MM.1S (cell line): Measurements from ENCODE around the gene CXXC5.

ENCODE experiments used
- EZH2 ChIP-seq: fragments of 300-600 bp; sonication (generic); optimal IDR thresholded peaks from 2 replicates; pipeline ENCODE3; 2017; ENCODE audit warnings: low read depth, mild to moderate bottlenecking, antibody characterized with exemption, low read length, mixed read lengths
- EZH2phosphoT487 ChIP-seq: fragments of 300-600 bp; sonication (generic); IDR thresholded peaks from 2 replicates; pipeline ENCODE4 v1.6.1; 2018; ENCODE audit warnings: antibody characterized with exemption, low read length
- TF ChIP-seq, protein P1 (sequence below): fragments of 300-600 bp; sonication (generic); IDR thresholded peaks from 2 replicates; pipeline ENCODE4 v1.5.1; 2016; ENCODE audit warnings: antibody characterized with exemption, low read length, mixed read lengths

- TF ChIP-seq, protein P1, sequence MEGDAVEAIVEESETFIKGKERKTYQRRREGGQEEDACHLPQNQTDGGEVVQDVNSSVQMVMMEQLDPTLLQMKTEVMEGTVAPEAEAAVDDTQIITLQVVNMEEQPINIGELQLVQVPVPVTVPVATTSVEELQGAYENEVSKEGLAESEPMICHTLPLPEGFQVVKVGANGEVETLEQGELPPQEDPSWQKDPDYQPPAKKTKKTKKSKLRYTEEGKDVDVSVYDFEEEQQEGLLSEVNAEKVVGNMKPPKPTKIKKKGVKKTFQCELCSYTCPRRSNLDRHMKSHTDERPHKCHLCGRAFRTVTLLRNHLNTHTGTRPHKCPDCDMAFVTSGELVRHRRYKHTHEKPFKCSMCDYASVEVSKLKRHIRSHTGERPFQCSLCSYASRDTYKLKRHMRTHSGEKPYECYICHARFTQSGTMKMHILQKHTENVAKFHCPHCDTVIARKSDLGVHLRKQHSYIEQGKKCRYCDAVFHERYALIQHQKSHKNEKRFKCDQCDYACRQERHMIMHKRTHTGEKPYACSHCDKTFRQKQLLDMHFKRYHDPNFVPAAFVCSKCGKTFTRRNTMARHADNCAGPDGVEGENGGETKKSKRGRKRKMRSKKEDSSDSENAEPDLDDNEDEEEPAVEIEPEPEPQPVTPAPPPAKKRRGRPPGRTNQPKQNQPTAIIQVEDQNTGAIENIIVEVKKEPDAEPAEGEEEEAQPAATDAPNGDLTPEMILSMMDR, result no peak
- no peak for TF ChIP-seq EZH2phosphoT487
- TF ChIP-seq EZH2, result no peak
Measured at GRCh38 chr5:139689631-139690063, 41.5 kb downstream of the CXXC5 start.
